ENCODE results near the gene STUM. TPM values are rescaled to one million over a fixed set of nuclear protein-coding genes. Genes with fewer than 3 reads are reported as not detected.

Gene STUM
- total RNA-seq, 1 experiment from 2014 or later: 0.37 TPM

GRCh38 chr1:226646026-226646869, 97.7 kb downstream of the STUM start:
- H3K27me3 Mint-ChIP-seq (ENCODE audit: insufficient read depth, unreplicated experiment): no peaks in the 10 kb centered on the region
- DNase-seq (ENCODE audit: unreplicated experiment): no peak
- TF ChIP-seq, protein P1, sequence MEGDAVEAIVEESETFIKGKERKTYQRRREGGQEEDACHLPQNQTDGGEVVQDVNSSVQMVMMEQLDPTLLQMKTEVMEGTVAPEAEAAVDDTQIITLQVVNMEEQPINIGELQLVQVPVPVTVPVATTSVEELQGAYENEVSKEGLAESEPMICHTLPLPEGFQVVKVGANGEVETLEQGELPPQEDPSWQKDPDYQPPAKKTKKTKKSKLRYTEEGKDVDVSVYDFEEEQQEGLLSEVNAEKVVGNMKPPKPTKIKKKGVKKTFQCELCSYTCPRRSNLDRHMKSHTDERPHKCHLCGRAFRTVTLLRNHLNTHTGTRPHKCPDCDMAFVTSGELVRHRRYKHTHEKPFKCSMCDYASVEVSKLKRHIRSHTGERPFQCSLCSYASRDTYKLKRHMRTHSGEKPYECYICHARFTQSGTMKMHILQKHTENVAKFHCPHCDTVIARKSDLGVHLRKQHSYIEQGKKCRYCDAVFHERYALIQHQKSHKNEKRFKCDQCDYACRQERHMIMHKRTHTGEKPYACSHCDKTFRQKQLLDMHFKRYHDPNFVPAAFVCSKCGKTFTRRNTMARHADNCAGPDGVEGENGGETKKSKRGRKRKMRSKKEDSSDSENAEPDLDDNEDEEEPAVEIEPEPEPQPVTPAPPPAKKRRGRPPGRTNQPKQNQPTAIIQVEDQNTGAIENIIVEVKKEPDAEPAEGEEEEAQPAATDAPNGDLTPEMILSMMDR (IDR thresholded peaks at IDR 0.05; ENCODE audit: unreplicated experiment): no peak
- no peak overlapping the region for H3K27ac Mint-ChIP-seq (ENCODE audit: low read depth, unreplicated experiment)
- H3K4me3 Mint-ChIP-seq (ENCODE audit: unreplicated experiment): no peak overlapping the region
- no TSS peak for BruUV-seq (replicated peaks)
- CTCF ChIA-PET: interaction anchor here (0.7 kb wide), 1 partner anchor 18 kb away, joined by 3 read pairs; no protein-coding TSS in a partner anchor
- POLR2A ChIA-PET: interaction anchor here (0.6 to 0.7 kb wide), 2 partner anchors 19 to 92 kb away, joined by 3 to 4 read pairs; no protein-coding TSS in a partner anchor
- H3K9me3 Mint-ChIP-seq (ENCODE audit: unreplicated experiment): no peaks in the 10 kb centered on the region
- H3K4me1 Mint-ChIP-seq (ENCODE audit: insufficient read depth, unreplicated experiment): peaks cover 9% of the 10 kb centered on the region
- intact Hi-C loops (cut with micrococcal nuclease): no loop called here
- H3K36me3 Mint-ChIP-seq (ENCODE audit: insufficient read depth, unreplicated experiment): peaks cover 14% of the 10 kb centered on the region

DNA sequence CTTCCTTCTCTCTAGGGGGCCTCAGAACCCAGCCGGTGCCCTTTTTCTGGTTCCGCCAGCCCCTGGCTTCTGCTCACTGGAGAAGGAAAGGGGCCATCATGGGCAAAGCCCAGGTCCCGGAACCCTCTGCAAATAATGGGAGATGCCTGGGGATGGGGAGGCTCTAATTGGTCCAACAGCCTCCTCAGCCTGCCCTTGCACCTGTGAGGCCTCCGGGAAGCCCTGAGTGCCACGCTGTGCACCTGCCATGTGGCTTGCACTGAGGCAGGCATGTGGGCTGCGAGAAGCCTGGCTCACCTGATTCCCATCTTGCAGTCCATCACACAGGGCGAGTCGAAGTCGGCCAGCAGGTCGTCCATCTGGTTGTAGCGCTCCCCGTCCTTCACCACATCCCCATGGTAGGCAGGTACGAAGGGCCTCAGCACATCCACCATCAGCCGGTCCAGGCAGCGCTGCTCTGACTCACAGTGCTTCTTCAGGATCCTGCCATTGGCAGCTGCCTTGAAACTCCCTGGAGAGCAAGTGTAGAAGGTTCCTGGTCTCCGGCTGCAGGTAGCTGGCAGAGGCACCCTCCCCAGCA, 98.4 kb downstream of the STUM start:
- no peak overlapping the region for H3K4me3 Mint-ChIP-seq (ENCODE audit: unreplicated experiment)
- CTCF ChIA-PET: interaction anchor here (1.8 to 1.9 kb wide), 2 partner anchors 16 to 222 kb away, joined by 4 to 8 read pairs; no protein-coding TSS in a partner anchor
- POLR2A ChIA-PET: interaction anchor here (0.7 kb wide), 1 partner anchor 11 kb away, joined by 4 read pairs; no protein-coding TSS in a partner anchor
- H3K27me3 Mint-ChIP-seq (ENCODE audit: insufficient read depth, unreplicated experiment): no peaks in the 10 kb centered on the region
- H3K36me3 Mint-ChIP-seq (ENCODE audit: insufficient read depth, unreplicated experiment): peaks cover 14% of the 10 kb centered on the region
- H3K9me3 Mint-ChIP-seq (ENCODE audit: unreplicated experiment): no peaks in the 10 kb centered on the region
- TF ChIP-seq, protein P1 (IDR thresholded peaks at IDR 0.05; ENCODE audit: unreplicated experiment): no peak
- H3K27ac Mint-ChIP-seq (ENCODE audit: low read depth, unreplicated experiment): no peak overlapping the region
- BruUV-seq (replicated peaks): no TSS peak
- H3K4me1 Mint-ChIP-seq (ENCODE audit: insufficient read depth, unreplicated experiment): peaks cover 9% of the 10 kb centered on the region
- DNase-seq (ENCODE audit: unreplicated experiment): no peak
- intact Hi-C loops (cut with micrococcal nuclease): no loop called here

GRCh38 chr1:226647719-226648118, 99.2 kb downstream of the STUM start:
- no peaks in the 10 kb centered on the region for H3K27me3 Mint-ChIP-seq (ENCODE audit: insufficient read depth, unreplicated experiment)
- H3K9me3 Mint-ChIP-seq (ENCODE audit: unreplicated experiment): no peaks in the 10 kb centered on the region
- intact Hi-C loops (cut with micrococcal nuclease): no loop called here
- peaks cover 9% of the 10 kb centered on the region for H3K4me1 Mint-ChIP-seq (ENCODE audit: insufficient read depth, unreplicated experiment)
- H3K36me3 Mint-ChIP-seq (ENCODE audit: insufficient read depth, unreplicated experiment): peaks cover 14% of the 10 kb centered on the region
- H3K27ac Mint-ChIP-seq (ENCODE audit: low read depth, unreplicated experiment): no peak overlapping the region
- ChIA-PET CTCF (interaction anchor here (0.6 to 1.9 kb wide), 7 partner anchors 13 to 223 kb away, joined by 3 to 31 read pairs (median 4); no protein-coding TSS in a partner anchor), POLR2A (interaction anchor here (0.7 to 1.1 kb wide), 3 partner anchors 9 to 131 kb away, joined by 4 read pairs; no protein-coding TSS in a partner anchor)
- DNase-seq (ENCODE audit: unreplicated experiment): no peak
- TF ChIP-seq, protein P1 (IDR thresholded peaks at IDR 0.05; ENCODE audit: unreplicated experiment): no peak
- H3K4me3 Mint-ChIP-seq (ENCODE audit: unreplicated experiment): no peak overlapping the region
- no TSS peak for BruUV-seq (replicated peaks)

DNA sequence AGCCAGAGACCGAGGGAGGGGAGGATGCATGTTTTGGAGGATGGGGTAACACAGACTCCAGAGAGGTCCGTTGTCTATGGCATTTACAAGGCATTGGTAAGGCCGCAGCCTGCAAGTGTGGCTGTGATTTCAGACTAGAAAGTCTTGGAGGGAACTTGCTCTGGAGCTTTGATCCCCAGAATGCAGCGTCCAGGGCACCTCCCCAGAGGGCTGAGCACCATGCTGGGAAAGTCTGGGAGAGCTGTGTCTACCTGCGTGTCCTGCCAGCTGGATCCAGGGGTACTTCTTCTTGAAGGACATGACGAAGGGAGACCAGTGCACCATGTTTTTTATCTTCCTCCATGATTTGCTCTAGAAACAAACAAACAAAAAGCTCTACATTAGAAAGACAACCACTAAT, 99.9 kb downstream of the STUM start:
- POLR2A ChIA-PET: interaction anchor here (0.9 to 1.1 kb wide), 2 partner anchors 9 to 130 kb away, joined by 4 read pairs; no protein-coding TSS in a partner anchor
- Mint-ChIP-seq H3K27ac (ENCODE audit: low read depth, unreplicated experiment) (no peak overlapping the region), H3K36me3 (ENCODE audit: insufficient read depth, unreplicated experiment) (peaks cover 14% of the 10 kb centered on the region), H3K4me1 (ENCODE audit: insufficient read depth, unreplicated experiment) (peaks cover 3% of the 10 kb centered on the region), H3K4me3 (ENCODE audit: unreplicated experiment) (no peak overlapping the region), H3K27me3 (ENCODE audit: insufficient read depth, unreplicated experiment) (no peaks in the 10 kb centered on the region), H3K9me3 (ENCODE audit: unreplicated experiment) (no peaks in the 10 kb centered on the region)
- intact Hi-C loops (cut with micrococcal nuclease): no loop called here
- TF ChIP-seq, protein P1 (IDR thresholded peaks at IDR 0.05; ENCODE audit: unreplicated experiment): no peak
- DNase-seq (ENCODE audit: unreplicated experiment): no peak
- BruUV-seq (replicated peaks): no TSS peak
- CTCF ChIA-PET: interaction anchor here (0.8 to 1.9 kb wide), 6 partner anchors 14 to 224 kb away, joined by 3 to 31 read pairs (median 4); no protein-coding TSS in a partner anchor
